T47D (cell line): ENCODE results near the gene ZBP1.
A peak's percentile ranks its signal among the peaks of the same experiment; 100 is the strongest.

Experiments
- DNase-seq, 2 experiments: peaks; one replicate each; pipeline versions ENCODE4 v3.0.0 to v3.0.0-alpha.2; 2011 to 2012; ENCODE audit warnings: low read depth in 1 of 2, low spot score in 1 of 2
- JUND ChIP-seq: IDR thresholded peaks from 2 replicates; pipeline ENCODE4 v1.6.1; 2012; ENCODE audit warnings: low read depth
- in situ Hi-C: cut with HindIII; loops from 2 replicates; pipeline ENCODE4 v1.10.0; 2016; ENCODE audit warnings: low sequenced_read_pairs, low pct_unique_long_range_greater_than_20kb

The ZBP1 gene

DNA sequence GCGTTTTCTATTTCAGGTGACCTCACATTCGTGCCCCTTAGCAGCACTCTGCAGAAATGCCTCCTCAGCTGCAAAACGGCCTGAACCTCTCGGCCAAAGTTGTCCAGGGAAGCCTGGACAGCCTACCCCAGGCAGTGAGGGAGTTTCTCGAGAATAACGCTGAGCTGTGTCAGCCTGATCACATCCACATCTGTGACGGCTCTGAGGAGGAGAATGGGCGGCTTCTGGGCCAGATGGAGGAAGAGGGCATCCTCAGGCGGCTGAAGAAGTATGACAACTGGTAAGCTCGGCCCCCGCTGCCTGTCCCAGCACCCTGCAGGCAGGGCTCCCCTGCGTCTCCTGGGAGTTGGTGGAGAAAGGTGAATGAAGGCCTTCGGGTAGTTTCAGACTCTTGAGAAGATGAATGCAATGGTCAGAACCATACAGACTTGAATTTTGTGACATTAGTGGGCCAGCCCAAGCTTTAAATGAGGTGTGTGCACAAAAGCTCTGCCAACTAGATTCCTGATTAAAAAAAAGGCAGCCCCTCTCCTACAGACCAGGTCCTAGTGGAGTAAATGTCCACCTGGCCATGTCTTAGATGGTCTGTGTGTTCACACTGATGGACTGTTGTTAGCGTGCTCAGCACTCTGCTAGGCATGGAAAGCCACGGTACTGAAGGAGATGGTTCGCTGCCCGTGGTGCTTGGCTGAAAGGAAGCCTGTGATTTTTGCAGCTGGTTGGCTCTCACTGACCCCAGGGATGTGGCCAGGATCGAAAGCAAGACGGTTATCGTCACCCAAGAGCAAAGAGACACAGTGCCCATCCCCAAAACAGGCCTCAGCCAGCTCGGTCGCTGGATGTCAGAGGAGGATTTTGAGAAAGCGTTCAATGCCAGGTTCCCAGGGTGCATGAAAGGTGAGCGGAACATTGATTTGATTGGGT lies 58.6 kb downstream of the ZBP1 start:
- in situ Hi-C loops, result no loop called here
- no peak for TF ChIP-seq JUND
- no peak for DNase-seq

DNA sequence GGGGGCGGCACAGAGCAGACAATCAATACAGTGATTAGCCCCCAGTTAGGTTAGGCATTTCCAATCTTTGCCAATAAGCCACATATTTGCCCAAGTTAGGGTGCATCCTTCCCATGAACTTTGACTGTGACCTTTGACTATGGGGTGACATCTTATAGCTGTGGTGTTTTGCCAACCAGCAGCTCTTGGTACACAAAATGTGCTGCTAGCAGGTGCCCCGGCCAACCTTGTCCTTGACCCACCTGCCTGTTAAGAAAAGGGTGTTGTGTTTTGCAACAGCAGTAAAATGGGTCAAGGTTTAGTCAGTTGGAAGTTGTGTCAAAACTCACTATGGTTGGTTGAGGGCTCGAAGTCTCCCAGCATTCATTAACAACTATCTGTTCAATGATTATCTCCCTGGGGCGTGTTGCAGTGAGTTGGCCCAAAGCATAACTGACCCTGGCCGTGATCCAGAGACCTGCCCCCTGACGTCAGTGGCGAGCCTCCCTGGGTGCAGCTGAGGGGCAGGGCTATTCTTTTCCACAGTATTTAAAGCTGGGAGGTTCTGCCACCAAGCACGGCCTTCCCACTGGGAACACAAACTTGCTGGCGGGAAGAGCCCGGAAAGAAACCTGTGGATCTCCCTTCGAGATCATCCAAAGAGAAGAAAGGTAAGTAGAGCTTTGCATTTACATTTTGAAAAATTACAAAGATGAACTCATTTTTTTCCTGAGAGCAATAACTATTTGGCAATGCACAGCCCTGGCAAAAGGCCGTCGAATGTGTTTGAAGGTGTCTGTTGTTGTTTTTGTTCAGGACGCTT lies 59.5 kb downstream of the ZBP1 start, which contains the start of gene PCK1:
TSS of gene PCK1 (plus strand) at position 557 of the 802 bp plus-strand sequence. CDS start 302 bp downstream, outside the sequence.
- in situ Hi-C loops, result no loop called here
- peak in 1 of 2 experiments; percentile 35 for DNase-seq
- no peak for TF ChIP-seq JUND

DNA sequence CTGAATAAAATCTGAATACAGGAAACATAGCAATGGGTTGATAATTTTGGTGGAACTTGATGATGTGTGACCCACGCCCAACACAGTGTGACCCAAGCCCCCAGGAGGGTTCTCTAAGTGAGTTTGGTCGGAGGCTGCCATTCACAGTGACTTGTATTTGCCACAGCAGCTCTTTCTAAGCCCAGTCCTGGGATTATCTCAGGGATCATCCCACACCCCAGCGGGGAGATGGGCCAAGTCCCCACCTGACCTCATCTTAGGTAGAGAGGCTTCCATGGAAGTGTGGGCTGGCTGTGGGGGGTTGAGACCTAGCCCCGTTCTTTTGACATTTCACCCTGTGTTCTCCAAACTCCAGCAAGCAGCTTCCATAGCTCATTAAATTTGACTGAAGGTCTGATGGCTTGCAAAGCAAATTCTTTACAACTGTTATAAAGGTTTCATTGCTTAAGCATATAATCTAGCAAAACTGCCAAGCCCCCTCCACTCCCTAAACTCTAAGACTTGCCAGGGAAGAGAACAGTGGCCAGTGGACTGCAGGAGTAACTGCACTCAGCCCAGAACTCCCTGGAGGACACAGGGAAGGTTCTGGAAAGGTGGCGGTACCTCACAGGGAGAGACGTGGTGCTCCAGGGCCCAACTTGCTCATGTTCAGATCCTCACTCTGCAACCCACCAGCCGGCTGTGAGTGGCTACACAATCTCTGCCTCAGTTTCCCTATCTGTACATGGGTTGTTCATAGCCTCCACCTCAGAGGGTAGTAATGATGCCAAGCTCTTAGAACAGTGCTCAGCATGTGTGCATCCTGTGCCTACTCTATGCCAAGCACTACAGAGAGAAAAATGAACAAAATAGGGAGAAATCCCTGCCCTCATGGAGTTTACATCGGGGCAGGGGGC lies 60.3 kb downstream of the ZBP1 start:
- in situ Hi-C loops, result no loop called here
- DNase-seq, result no peak
- no peak for TF ChIP-seq JUND

DNA sequence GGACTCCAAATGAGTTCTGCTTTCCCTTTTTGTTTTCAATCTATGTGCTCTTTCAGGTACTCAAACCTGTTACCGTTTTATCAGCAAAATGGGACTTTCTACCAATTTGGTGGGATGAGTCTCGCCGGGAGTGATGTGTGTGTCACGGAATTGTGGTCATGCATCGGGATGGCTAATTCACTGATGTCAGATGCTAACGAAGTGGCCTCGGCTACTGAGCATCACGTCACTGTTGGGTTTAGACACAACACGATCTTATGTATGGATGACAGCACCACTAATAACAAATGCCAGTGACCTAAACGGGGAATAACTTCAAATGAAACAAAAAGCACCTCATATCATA lies 61.0 kb downstream of the ZBP1 start:
- in situ Hi-C loops, result no loop called here
- DNase-seq, result no peak
- TF ChIP-seq JUND, result no peak

DNA sequence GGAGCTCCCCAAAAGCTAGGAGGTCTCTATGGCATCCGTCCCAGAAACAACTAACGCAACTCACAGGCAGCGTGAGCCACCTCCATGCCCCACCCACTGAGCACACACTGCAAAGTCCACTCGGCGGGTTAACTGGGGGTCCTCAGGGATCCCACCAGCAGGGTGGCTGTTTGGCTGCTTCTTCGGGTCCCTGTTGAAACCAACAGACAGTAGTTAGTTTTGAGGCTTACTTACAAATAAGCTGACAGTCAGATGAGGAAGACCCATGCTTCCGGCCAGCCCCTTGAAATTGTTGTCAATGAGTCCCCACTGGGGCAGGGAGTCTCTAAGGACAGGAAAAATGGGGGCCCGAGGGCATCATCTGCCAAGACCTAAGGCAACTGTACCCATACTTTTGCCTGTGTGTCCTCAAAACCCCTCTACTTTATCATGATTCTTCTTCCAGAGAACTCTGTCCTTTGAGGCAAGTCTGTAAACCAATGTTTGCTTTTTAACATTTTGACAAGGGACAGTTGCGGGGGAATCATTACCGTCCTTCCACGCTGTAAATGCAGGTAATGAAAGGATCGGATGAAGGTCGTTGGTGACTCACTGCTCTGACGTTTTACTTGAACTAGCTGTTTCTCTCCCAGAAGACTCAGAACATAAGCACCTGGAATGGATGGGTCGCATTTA lies 61.5 kb downstream of the ZBP1 start:
- DNase-seq, result no peak
- TF ChIP-seq JUND, result no peak
- in situ Hi-C loops, result no loop called here

DNA sequence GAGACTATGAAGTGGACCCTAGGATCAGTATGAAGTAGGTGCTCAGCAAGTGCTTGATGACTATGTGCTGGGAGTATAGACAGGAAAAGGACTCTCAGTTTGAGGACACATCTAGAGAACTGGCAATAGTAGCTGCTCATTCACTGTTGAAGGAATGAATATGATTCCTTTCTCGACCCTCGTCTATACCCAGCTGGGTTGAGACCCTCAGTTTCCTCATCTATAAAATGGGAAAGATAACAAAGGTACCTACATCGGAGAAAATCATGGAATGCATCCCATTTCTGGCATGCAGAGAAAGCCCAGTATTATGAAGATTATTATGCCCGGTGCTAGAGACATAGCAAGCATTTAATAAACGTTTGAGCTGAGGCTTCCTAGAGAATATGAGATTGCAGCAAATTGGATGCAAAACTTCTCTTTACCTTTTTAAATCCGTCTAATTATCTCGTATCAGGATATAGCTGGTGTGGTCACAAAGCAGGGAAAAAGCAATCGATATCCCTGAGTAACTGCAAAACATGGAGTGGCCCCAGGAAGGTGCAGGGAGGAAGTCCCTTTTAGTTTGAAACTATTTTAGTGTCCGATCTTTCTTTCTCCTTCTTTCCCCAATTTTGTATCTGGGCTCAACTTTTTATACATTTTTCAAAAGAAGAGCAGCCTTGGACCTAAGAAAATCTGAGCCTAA lies 62.2 kb downstream of the ZBP1 start:
- no peak for TF ChIP-seq JUND
- in situ Hi-C loops, result no loop called here
- DNase-seq, result no peak

DNA sequence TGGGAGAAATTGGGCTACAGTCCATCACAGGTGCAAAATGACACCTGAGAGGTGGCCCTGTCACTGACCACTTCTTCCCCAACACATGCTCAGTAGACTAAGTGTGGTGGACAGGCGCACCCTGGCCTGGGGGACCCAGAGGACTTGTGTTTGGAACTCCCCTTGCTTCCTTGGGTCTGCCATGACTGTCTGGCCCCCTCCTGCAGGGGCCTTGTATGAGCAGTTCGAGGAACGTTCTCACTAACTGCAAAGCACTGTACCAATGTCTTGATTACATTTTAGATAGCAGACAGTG lies 63.3 kb downstream of the ZBP1 start:
- no peak for TF ChIP-seq JUND
- no peak for DNase-seq
- in situ Hi-C loops, result no loop called here

DNA sequence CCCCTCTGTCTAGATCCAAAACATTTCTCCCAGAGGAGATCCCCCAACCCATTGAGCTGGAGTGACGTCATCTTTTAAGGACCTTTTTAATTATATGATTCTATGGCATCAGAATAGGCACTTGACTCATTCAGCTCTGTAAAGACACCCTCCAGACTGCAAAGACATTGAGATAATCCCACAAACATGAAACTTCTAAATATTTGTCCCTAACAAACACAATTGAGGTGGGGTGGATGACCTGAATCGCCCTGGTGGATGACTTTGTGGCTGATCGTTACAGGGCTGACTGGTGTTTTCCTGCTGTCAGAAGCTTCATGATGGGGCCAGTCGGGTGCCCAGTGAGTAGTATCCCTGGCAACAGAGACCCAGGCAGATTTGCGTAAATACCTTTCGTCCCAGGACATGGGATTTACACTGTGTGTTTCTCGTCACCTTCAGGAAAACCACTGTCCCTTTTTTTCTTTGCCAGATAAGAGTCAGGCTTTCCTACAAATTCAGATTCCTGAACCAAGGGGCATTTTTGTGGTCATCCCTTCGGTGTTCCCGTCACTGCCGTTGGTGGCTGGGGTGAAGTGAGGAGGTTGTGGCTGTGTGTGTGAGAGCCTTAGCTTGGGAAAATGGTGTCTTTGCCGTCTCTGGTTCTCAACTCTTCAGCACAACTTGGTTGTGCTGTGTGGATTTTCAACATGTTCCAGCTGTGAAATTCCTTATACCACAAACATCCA lies 64.6 kb downstream of the ZBP1 start:
- in situ Hi-C loops, result no loop called here
- TF ChIP-seq JUND, result no peak
- DNase-seq, result no peak
